ENCODE measurements around the gene HIRA.

HIRA gene

GRCh38 chr22:19431649-19432132 lies at the start of gene HIRA:
TSS of gene HIRA (minus strand) at chr22:19431733. CDS start at chr22:19431476, 257 bp downstream.
- peak; percentile 81 to 88 for DNase-seq

- no peak for DNase-seq
Measured at GRCh38 chr22:19480789-19481188, 49.3 kb upstream of the HIRA start.

GRCh38 chr22:19480173-19480568 lies 48.6 kb upstream of the HIRA start:
- DNase-seq = no peak

- DNase-seq = peak; percentile 97 to 98
Measured at GRCh38 chr22:19479355-19480172, 48.0 kb upstream of the HIRA start, which contains the start of gene CDC45. TSS of gene CDC45 (plus strand) at chr22:19479920. CDS start at chr22:19479969, 49 bp downstream.

GRCh38 chr22:19478901-19479354 lies 47.4 kb upstream of the HIRA start, which contains the start of gene UFD1:
TSS of gene UFD1 (minus strand) at chr22:19479193. CDS start at chr22:19479085, 108 bp downstream.
- peak; percentile 85 to 88 for DNase-seq

GRCh38 chr22:19478045-19478900 lies 46.7 kb upstream of the HIRA start:
- peak in 1 of 2 donors; percentile 18 for DNase-seq

GRCh38 chr22:19477321-19478044 lies 46.0 kb upstream of the HIRA start:
- peak in 1 of 2 donors; percentile 43 for DNase-seq

- DNase-seq = no peak
Measured at GRCh38 chr22:19476023-19476422, 44.5 kb upstream of the HIRA start.

- no peak for DNase-seq
Measured at GRCh38 chr22:19473578-19473977, 42.0 kb upstream of the HIRA start.

GRCh38 chr22:19472233-19472632 lies 40.7 kb upstream of the HIRA start:
- DNase-seq = no peak

- no peak for DNase-seq
Measured at GRCh38 chr22:19471572-19471971, 40.0 kb upstream of the HIRA start.

GRCh38 chr22:19470010-19470409 lies 38.5 kb upstream of the HIRA start:
- no peak for DNase-seq

GRCh38 chr22:19469421-19469820 lies 37.9 kb upstream of the HIRA start:
- no peak for DNase-seq

GRCh38 chr22:19467912-19468311 lies 36.4 kb upstream of the HIRA start:
- DNase-seq = no peak

GRCh38 chr22:19466848-19467752 lies 35.6 kb upstream of the HIRA start:
- no peak for DNase-seq

GRCh38 chr22:19466126-19466716 lies 34.7 kb upstream of the HIRA start:
- DNase-seq = no peak

GRCh38 chr22:19464975-19465374 lies 33.4 kb upstream of the HIRA start:
- no peak for DNase-seq

GRCh38 chr22:19464546-19464945 lies 33.0 kb upstream of the HIRA start:
- DNase-seq = no peak

GRCh38 chr22:19463491-19464469 lies 32.2 kb upstream of the HIRA start:
- no peak for DNase-seq

GRCh38 chr22:19463008-19463407 lies 31.5 kb upstream of the HIRA start:
- DNase-seq = no peak

All from CD4-positive, alpha-beta T cell treated with Interleukin-4 for 1 hour (primary cell).